ENCODE results near the gene BUB3. TPM values are rescaled to one million over a fixed set of nuclear protein-coding genes. Genes with fewer than 3 reads are reported as not detected.

Gene BUB3
- total and polyA plus RNA-seq, 2 of the 8 experiments (the other 6 are each of a cell fraction or from before 2014, with no cell fraction given) = 183 to 207 TPM

GRCh38 chr10:123149162-123149567, 5.0 kb upstream of the BUB3 start:
- ChIA-PET POLR2A (ENCODE audit: partially characterized antibody) (interaction anchor here (1.0 to 5.0 kb wide), 5 partner anchors 8 to 28 kb away, joined by 3 to 37 read pairs (median 8); no protein-coding TSS in a partner anchor), CTCF (ENCODE audit: partially characterized antibody) (interaction anchor here (0.9 to 4.7 kb wide), 7 partner anchors 9 to 410 kb away, joined by 3 to 37 read pairs (median 6); no protein-coding TSS in a partner anchor)
- peaks cover 62 to 89% (median 76%) of the 10 kb centered on the region in 4 experiments for H3K27me3 ChIP-seq (replicated peaks in 1 of 4; ENCODE audit: control insufficient read depth in 3 of 4, extremely low read depth in 1 of 4, insufficient read depth in 3 of 4, low read length in 3 of 4)
- peak overlapping the region; percentile 34 to 59 (median 37); a peak in 6 of 8 replicates for H3K4me3 ChIP-seq (ENCODE audit: extremely low read depth in 1 of 4, insufficient read depth in 2 of 4, low read depth in 3 of 4, low read length in 4 of 4)
- H4K5ac ChIP-seq (ENCODE audit: insufficient read length, low read depth, low read length) = no peak overlapping the region
- no peak overlapping the region for H2BK120ac ChIP-seq (replicated peaks; ENCODE audit: low read depth, low read length)
- no peak overlapping the region for H3K14ac ChIP-seq (ENCODE audit: insufficient read length)
- no peak overlapping the region for H3K56ac ChIP-seq (replicated peaks; ENCODE audit: insufficient read length, low read depth, low read length)
- peaks cover 0 to 8% of the 10 kb centered on the region in 2 experiments for H4K20me1 ChIP-seq (replicated peaks in 1 of 2; ENCODE audit: control insufficient read depth in 1 of 2, insufficient read depth in 2 of 2, low read length in 2 of 2)
- no peak for DNase-seq (ENCODE audit: low read depth in 1 of 2, low spot score in 2 of 2)
- no peak overlapping the region for H2BK5ac ChIP-seq (ENCODE audit: low read depth, low read length)
- H3K4me2 ChIP-seq (ENCODE audit: insufficient read depth in 1 of 2, low read depth in 2 of 2, low read length in 2 of 2) = peak overlapping the region; percentile 84 to 86
- H3K23ac ChIP-seq (ENCODE audit: insufficient read length) = no peak overlapping the region
- no peak overlapping the region for H3K4ac ChIP-seq (replicated peaks; ENCODE audit: insufficient read length, low read depth, low read length)
- no peak overlapping the region for H4K8ac ChIP-seq (ENCODE audit: extremely low read depth, insufficient read depth, low read length)
- H2BK12ac ChIP-seq (ENCODE audit: low read depth, low read length) = peak overlapping the region; percentile 84
- peak overlapping the region; percentile 97 for H3K18ac ChIP-seq (ENCODE audit: extremely low read depth, low read length)
- H2BK15ac ChIP-seq (ENCODE audit: low read length) = peak overlapping the region; percentile 5; the same call in 1 of the 2 replicates
- peak overlapping the region; percentile 57 for H4K91ac ChIP-seq (replicated peaks; ENCODE audit: insufficient read length, low read length)
- peak overlapping the region; percentile 43; the same call in 1 of the 2 replicates for H2AFZ ChIP-seq (ENCODE audit: low read length)
- H3K36me3 ChIP-seq (ENCODE audit: control insufficient read depth in 2 of 4, insufficient read depth in 4 of 4, low read length in 3 of 4) = no peaks in the 10 kb centered on the region; a peak in 1 of 8 replicates
- H2BK20ac ChIP-seq (ENCODE audit: low read length) = 0 out of 2 replicates have a peak overlapping the region, but pooled peaks have one; percentile 4
- no peaks in the 10 kb centered on the region for H3K79me2 ChIP-seq (ENCODE audit: control insufficient read depth in 1 of 2, insufficient read depth in 2 of 2, low read length in 2 of 2)
- 6% methylated on average over 10 of the region's 12 CpGs; no CpG with 5 or more reads in 1 of the 2 experiments for WGBS, 2 experiments (ENCODE audit: extremely low coverage in 1 of 2, insufficient coverage in 1 of 2, insufficient read length in 1 of 2, insufficient replicate concordance in 2 of 2, low coverage in 1 of 2, low lambda C conversion rate in 2 of 2, missing lambda C conversion rate in 1 of 2)
- no peaks in the 10 kb centered on the region for H3K9me3 ChIP-seq (ENCODE audit: insufficient read depth in 2 of 2, low read depth in 1 of 2, low read length in 1 of 2)
- no peaks in the 10 kb centered on the region for H3K79me1 ChIP-seq (ENCODE audit: low read depth, low read length)
- H3K27ac ChIP-seq (ENCODE audit: low read depth, low read length) = no peak overlapping the region
- peaks cover 15% of the 10 kb centered on the region for H3K23me2 ChIP-seq (ENCODE audit: low read depth, low read length)
- no peak for FAIRE-seq
- peaks cover 22 to 59% (median 35%) of the 10 kb centered on the region in 4 experiments for H3K4me1 ChIP-seq (replicated peaks in 1 of 4; ENCODE audit: control insufficient read depth in 3 of 4, insufficient read depth in 4 of 4, low read length in 3 of 4)
- H3K9ac ChIP-seq (replicated peaks in 1 of 4; ENCODE audit: extremely low read depth in 1 of 4, low read depth in 3 of 4, low read length in 3 of 4) = no peak overlapping the region; a peak in 1 of 7 replicates
- no peak overlapping the region for H2AK5ac ChIP-seq (ENCODE audit: low read depth, low read length)
- TF ChIP-seq, protein P1, sequence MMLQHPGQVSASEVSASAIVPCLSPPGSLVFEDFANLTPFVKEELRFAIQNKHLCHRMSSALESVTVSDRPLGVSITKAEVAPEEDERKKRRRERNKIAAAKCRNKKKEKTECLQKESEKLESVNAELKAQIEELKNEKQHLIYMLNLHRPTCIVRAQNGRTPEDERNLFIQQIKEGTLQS (IDR thresholded peaks at IDR 0.05; ENCODE audit: insufficient read depth, low read depth, low read length) = no peak
- no peak for TF ChIP-seq JUND (IDR thresholded peaks at IDR 0.05; ENCODE audit: low read length)

Measured in H1 (cell line).